Erythroblast (primary cell): ENCODE data around the gene PER1.

Experiments used
- GATA1 ChIP-seq: IDR thresholded peaks from 2 replicates; pipeline ENCODE4 v1.6.1; 2011; ENCODE audit warnings: low read depth, mild to moderate bottlenecking, control low read depth, low read length, moderate library complexity
- POLR2A ChIP-seq: IDR thresholded peaks from 2 replicates; pipeline ENCODE4 v1.6.1; 2011; ENCODE audit warnings: mild to moderate bottlenecking, low read length

DNA sequence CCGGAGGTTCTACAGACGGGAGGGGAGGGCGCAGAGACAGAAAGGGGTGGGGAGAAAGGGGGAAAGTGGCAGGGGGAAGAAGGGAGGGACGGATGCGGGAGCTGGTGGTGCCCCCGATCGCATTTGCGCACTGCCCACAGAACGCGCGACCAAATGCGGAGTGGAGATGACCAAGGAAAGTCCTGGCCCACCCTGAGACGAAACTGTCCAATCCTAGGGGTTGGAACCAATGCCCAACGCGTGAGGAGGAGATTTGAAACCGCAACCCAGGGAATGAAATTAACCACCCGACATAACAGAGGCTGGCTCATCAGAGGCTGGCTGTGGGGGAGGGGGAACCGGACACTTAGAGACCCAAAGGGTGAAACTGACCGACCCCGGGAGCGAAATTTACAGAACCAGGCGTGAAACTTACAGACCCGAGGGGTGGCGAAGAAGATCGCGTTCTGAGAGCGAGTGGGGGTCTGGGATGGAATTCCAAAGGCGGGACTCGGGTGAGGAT is 29.7 kb downstream of the PER1 start:
- TF ChIP-seq POLR2A (no peak), GATA1 (no peak)
